GM19238 (cell line): ENCODE results near the gene CACNA1I.

Source experiments
- DNase-seq: peaks from one replicate; pipeline ENCODE4 v3.0.0; 2011; ENCODE audit warnings: low spot score; ENCODE audit not compliant: insufficient read length

CACNA1I gene

DNA sequence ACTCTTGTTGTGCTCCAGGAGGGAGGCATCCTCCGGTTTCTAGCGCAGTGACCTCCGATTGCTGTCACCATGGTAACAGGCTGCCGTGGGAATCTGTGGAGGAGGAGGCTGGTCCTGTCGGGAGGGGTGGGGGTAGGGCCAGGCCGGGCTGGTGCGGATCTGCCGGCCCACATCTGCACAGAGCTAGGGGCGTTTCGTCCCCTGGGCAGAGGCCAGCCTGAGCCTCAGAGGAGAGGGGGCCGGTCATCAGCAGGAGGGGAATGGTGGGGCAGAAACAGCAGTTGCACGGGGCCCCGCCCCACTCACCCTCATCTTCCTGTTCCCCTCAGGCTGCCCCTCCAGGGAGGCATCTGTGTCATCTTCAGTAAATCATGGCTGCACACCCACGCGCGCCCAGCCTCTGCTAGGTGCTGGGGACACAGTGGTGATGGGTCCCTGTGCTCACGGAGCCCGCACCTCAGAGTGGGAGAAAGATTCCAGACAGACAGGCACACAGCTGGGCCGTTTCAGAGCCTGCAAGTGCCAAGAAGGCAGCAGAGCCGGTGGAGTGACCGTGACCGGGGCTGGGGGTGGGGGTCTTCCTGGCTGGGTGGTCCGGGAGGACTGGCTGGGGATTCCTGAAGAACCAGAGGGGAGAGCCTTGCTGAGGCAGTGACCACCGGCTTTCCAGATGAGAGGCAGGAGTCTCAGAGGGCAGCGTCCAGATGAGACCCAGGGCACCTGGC, 120.5 kb downstream of the CACNA1I start:
- DNase-seq = no peak

DNA sequence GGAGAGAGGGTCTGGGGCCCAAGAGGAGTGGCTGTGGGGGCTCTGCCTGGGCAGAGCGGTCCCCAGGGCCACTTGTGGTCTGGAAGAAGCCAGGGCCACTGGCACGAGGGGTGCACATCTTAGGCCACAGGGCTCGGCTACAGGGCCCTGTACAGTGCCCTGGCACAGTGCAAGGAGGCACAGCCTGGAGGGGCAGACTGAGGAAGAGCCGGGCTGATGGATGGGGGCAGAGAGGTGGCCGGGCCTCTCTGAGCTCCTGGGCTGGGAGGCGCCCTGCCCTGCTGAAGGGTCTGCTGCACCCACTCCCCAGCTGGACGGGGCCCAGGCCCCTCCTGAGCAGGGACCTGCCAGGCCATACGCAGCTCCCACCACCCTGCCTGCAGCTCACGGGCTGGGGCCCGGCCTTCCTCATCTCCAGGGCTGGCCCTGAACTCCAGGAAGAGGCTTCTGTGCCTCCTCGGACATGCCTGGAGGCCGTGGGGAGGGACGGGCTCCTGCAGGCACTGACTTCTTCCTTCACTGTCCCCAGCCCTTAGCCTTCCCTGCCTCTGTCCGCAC, 123.5 kb downstream of the CACNA1I start:
- DNase-seq = no peak

DNA sequence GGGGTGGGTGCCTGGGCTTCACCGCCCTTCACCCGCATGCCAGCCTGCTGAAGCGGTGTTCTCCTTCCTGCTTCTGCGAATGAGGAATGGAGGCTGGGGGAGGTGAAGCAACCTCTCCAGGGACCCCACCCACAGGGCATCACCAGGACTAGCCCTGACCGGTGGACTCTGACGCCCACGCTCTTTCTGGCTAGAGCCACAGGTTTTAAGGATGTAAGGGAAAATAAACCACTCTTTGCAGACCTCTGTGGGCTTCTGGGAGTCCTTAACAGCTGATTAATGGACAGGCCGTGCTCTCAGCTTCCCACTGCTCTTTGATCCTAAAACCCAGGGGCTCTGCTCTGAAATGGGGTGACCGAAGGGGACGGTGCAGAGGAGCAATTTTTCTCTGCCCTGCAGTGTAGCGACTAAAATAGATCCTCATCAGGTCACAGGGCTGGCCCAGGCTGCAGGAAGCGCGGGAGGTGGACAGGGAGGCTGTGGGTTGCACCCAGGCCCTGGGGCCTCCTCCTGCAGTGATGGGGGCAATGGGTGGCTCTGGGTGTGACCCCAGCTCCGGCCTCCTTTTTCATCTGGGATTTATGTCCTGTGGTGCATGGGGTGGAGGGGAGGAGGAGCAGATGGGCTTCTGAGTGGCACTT, 127.4 kb downstream of the CACNA1I start:
- DNase-seq = no peak

DNA sequence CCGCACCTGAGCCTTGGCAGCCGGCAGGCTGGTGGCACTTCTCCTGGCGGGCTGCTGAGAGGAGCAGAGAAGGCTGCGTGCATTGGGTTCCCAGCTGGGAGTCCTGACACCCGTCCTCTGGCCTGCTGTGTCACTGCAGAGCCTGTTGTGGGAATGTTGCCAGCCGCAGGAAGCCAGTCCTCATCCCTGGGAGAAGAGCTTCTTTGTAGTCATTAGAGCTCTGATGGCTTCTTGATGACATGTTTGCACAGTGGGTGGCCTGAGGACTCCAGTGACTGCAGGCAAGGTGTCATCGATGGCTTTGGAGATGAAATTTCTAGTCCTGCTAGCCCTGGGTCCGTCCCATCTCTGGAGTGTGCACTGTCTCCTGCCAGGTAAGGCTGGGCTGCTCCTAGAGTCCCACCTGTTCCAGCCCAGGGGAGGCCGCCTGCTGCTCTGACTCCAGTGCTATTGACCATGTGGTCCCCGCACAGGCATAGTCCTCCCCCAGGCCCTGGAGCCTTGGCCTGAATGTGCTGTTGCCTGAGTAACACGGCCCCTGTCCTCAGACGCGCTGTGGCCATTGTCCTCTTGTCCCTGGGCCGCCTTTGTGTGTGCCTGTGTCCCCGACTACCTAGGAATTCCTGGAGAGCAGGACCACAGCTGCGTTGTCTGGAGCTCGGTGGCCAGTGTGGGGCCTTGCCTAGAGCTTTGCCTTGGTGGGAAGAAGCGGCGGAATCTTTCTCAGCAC, 129.2 kb downstream of the CACNA1I start:
- DNase-seq = no peak

DNA sequence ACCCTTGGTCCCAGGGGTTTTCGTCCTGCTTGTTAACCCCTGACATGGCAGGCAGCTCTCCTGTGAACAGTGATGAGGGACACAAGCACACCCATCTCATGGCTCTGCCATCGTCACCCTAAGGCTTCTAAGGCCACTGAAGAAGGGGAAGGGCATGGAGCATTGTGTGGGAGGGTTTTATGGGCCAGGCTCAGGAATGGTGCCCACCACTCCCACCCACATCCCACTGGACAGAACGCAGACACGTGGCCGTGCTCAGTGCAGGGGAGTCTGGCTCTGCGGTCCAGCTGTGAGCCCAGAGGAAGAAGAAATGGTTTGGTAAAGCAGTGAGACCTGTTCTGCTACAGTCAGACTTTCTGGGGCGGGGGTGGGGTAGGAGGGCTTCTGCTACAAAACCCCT, 130.0 kb downstream of the CACNA1I start:
- DNase-seq = no peak

DNA sequence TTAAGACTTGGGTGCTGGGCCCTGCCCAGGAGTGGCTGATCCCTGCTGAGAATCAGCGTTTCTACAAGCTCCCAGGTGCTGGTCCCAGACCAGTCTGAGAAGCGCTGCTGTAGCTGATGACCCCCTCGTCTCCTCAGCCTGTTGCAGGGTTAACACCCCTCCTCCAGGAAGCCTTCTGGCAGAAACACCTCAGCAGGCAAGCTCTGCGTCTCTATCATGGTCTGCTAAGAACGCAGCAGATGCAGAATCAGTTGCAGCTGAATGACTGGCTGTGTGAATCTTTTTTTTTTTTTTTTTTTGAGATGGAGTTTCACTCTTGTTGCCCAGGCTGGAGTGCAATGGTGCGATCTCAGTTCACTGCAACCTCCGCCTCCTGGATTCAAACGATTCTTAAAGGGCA, 132.5 kb downstream of the CACNA1I start:
- no peak for DNase-seq

DNA sequence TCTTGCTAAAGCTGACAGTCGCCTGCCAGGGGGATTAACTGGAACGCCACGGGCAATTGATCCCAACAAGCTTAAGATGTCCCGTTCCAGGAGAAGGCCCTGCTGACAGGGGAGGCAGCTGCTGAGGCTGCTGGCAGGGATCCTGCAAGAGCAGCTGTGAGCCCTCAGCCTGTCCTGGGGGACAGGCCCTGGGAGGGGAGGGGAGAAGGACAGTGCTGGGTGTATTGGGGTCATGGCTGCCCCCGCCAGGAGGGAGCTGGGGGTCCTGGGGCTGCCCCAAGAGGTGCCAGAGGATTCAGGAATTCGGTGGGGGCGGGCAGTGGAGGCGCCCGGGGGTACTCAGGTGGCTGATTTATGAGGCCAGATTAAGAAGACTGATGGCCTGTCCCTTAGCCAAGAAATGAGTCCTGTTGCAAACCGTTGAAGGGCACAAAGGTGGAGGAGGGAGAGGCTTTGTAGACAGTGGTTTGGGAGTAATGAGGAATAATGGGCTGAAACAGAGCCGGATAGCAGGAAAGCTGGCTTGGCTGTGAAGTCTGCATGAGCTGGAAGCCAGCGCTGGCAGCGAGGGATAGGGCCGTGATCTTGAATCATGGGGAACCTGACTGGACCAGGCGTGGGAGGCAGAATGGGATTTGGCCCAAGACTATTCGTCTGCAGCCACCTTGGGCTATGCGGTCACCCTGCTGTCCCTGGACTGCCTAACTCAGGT, 133.5 kb downstream of the CACNA1I start:
- DNase-seq = no peak

DNA sequence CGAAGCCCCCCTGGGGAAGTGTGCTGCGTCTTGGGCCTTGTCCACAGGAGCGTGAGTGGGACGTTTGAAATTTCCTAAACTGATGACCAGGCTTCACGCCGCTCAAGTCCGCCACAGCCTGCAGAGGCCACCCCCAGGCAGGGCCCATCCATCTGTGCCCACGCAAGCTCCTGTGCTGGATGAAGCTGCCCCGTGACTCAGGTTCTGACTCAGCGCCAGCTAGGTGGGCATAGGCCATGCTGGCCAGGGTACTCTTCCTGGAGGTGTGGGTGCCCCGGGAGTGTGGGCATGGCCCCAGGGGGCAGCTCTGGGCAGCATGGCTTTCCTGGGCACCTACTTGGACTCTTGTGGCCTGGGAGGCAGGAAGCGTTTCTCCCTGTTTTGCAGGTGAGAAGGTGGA, 134.8 kb downstream of the CACNA1I start:
- no peak for DNase-seq

DNA sequence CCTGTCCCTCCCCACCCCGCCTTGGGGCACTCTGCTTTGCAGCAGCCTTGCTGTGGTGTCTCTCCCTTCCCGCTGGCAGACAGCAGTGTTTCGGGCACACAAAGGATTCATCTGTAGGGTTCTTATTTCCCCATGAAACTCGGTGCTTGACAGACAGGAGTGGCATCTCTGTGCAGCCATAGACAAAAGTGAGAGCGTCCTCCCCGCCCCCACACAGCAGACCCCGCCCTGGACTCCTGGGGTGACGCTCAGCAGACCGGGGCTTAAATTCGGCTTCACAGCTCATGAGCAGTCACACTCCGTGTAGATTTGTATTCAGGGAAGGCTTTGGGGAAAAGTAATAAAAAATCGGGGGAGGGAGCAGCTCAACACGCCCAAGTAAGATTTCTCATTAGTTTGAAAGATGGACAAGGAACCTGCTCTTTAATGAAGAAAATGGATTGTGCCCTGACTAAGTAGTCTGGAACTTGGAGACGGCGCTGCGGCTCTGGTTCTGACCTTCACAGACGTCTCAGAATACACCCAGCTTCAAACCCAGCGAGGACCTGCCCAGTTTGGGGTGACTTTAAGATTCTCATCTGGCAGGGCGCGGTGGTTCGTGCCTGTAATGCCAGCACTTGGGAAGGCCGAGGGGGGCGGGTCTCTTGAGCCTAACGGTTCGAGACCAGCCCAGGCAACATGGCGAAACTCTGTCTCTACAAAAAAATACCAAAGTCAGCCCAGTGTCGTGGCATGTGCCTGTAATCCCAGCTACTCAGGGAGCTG, 136.0 kb downstream of the CACNA1I start:
- no peak for DNase-seq

DNA sequence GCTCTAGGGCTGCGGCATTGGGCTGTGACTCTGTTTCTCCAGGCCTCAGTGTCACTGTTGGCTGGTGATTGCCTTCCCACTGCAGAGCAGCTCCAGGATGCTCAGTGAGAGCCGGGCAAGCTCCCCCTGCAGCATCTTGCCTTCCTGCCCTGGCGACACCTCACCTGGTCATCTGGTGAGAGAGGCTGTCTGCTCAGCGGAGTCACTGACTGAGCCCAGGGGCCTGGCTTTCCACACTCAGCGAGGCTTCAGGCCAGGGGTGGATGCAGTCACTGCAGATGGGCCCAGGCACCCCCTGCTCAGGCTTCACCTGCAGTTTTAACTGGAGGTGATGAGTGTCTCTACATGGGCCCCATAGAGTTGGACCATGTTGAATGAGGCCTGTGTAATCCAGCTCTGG, 136.8 kb downstream of the CACNA1I start:
- no peak for DNase-seq

DNA sequence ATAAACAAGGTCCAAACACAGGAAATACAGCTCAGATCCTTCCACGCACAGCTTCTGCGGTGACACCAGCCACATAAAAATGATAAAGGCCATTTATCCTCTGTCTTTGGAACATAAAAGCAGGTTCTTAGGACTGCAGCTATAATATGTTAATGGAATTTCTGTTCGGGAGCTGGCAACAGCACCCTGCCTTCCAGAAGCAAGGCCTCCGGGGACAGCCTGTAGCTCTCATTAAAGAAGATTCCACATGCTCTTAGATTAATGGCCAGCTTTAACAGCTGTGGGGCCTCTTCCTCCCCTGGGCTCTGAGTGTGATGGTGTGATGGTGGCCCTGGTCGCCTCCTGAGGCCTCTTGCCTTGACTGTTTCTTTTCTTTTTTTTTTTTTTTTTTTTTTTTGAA, 137.3 kb downstream of the CACNA1I start:
- DNase-seq = no peak

DNA sequence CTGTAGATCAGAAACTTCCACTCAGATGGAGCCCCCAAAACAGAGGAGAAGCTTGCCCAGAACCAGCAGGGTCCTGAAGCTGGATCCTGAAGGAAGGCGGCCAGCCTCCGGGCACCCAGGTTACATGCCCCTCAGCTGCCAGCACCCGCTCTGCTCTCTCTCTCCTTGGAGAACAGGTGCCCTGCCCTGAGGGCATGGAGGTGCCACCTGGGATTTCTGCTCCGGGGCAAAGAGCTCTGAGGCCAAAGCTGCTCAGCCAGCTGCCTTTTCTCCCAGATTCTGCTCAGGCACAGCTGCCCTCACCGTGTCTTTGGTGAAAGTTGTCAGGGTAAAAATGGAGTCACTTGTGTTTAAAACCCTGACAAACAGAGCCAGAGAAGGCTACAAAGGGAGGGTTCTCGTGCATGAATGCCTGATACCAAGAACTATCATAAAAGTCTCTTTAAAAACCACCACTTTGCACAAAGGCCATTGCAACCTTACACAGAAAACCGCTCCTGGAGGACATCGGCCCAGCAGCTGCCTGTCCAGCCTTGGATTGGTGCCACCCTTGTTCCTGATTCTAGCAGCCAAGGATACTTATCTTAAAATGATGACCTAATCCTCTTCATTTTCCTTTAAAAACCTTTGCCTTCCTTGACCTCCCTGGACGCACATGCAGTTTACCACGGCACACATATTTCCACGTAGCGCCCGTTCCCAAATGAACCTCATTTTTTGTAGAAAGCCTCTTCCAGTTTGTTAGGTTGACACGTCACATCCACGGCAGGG, 140.0 kb downstream of the CACNA1I start:
- no peak for DNase-seq

DNA sequence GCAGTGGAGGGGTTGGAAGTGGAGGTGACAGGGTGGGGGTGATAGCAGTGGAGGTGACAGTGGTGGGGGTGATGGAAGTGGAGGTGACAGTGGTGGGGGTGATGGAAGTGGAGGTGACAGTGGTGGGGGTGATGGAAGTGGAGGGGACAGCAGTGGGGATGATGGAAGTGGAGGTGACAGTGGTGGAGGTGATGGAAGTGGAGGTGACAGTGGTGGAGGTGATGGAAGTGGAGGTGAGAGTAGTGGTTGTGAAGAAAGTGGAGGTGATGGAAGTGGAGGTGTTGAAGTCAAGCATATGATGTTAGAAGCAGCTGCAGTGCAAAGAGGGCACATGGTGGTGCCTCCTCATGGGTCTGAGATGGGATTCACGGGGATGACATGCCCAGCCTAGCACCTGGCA, 141.5 kb downstream of the CACNA1I start:
- no peak for DNase-seq

DNA sequence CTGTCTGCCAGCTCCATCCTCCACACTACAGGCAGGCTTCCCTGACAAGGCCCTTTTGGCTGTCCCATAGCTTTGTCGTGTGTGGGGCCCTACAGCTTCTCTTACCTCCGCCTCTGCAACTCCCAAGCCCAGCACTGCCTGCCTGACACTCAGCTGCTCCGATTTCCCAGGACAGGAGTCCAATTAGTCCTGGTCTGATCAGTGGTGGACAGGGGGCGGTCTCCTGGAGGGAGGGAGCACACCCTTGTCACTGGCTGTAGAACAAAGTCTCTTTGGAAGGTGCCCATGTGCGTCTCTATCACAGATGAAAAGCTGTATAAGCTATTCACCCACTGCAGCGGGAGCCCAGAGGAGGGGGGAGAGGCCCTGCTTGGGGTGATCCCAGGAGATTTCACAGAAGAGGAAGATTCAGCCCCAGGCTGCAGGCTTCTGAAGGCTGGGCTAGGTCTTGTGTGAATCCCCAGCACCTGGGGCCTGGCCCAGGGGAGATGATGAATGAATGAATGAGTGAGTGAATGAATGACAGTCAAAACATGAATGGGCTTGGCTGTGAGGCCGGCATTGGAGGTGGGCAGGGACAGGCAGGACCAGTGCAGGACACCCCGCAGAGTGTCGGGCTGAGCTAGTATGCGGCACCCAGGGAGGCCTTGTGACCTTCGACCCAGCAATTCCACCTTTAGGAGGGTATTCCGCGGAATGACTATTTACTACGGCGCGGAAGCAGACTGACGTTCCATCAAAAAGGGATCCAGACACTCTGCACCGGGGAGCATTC, 142.4 kb downstream of the CACNA1I start:
- no peak for DNase-seq

DNA sequence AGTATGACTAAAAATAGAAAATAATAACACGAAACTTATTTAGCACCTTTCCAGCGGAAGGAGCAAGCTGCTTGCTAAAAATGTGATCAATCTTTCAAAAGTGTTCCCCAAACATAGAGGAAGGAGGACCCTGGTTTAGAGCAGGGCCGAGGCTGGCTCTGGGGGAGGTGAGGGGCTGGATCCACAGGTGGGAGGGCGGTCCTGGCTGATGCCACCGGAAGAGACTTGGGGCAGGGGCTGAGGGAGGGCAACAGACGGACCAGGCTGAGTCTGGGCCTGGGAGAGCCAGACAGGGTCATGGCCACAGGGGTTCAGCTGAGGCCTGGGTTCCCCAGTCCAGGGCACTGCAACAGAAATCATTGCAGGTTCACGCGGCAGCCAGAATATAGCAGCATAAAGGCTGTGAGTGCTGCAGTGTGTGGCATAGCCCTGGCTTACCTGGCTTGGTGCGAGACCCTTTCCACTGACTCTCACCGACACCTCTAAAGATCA, 143.3 kb downstream of the CACNA1I start:
- no peak for DNase-seq

DNA sequence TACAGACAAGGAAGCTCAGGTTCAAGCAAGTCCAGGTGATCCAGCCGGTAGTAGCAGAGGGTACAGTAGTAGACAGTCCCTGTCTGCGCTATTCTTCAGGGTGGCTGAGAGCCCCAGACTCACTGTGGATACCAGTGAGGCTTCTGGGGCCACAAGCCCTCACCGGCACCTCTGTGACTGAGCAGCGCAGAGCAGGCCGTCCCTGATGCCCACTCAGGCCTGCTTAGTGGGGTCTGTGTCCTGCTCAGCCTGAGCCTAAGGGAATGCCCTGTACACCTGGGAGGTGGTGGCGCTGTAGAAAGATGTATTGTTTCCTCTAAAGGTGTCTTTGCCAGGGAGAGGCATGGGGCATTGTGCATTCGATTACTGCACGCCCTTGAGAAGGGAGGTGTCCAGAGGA, 143.8 kb downstream of the CACNA1I start:
- no peak for DNase-seq

DNA sequence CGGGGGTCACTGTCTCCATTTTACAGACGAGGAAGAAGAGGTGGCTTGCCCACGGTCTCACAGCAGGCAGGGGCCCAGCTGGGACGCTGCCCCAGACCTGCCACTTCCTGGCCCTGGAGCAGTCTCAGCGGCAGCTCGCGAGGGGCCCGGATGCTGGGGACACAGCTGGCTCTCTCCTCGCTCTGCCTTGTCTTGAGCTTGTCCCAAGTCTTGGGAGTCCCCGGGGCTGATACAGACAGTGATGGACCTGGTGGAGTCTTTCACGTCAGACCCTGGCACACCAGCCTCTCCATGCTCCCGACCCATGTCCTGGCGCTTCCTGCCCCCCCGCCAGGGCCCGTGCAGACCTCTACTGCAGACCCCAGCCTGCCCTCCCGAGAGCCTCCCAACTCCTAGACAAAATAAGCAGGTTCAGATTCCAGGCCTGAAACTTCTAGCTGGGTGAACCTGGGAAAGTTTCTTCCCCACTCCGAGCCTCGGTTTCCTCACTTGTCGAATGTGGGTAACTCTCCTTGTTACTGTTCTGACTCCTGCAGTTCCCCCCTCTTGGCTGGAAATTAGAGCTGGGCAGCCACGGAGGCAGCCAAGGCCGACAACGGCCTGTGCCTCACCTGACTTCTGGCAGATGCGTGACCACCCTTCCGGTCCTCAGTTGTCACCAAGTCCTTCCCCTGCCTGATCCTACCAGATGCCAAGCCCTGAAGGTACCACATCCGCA, 145.4 kb downstream of the CACNA1I start:
- no peak for DNase-seq

DNA sequence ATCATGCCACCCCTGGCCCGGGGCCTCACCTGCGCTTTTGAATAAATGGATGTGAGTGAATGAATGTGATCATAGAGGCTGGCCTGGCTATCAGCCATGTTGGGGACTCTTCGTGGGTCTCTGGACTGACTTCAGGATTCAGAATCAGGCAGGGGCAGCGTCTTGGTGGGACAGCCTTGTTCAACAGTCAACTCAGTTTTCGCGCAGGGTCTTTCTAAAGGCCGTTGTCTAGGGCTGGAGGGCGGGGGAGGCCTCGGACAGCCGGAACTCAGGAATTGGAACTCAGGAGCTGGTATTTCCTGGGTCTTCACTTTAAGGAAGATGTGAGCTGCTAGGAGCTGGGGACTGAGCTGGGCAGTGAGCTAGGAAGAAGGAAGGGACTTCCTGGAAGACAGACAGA, 146.0 kb downstream of the CACNA1I start:
- no peak for DNase-seq

DNA sequence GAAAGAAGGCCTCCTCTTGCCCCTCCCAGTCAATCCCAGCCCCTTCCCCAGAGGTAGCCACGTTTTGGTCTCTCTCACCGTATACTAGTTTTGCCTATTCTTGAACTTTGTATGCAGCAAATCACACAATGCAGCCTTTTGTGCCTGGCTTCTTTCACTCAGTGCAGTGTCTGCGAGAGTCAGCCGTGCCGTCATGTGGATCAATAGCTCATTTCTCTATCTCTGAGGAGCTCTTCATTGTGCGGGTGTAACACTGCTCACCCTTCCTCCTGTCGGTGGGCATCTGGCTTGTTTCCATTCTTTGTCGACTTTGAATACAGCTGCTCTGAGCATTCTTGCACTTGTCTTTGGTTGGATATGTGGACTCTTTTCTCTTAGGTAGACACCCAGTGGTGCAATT, 146.5 kb downstream of the CACNA1I start:
- no peak for DNase-seq
